Measurements from ENCODE around the gene CTAGE4.
"Not testable (repeated sequence)": the region's sequence is repeated elsewhere in the genome, so short reads cannot be mapped to it uniquely, and the experiment has no call there.

CTAGE4 gene, protein sequence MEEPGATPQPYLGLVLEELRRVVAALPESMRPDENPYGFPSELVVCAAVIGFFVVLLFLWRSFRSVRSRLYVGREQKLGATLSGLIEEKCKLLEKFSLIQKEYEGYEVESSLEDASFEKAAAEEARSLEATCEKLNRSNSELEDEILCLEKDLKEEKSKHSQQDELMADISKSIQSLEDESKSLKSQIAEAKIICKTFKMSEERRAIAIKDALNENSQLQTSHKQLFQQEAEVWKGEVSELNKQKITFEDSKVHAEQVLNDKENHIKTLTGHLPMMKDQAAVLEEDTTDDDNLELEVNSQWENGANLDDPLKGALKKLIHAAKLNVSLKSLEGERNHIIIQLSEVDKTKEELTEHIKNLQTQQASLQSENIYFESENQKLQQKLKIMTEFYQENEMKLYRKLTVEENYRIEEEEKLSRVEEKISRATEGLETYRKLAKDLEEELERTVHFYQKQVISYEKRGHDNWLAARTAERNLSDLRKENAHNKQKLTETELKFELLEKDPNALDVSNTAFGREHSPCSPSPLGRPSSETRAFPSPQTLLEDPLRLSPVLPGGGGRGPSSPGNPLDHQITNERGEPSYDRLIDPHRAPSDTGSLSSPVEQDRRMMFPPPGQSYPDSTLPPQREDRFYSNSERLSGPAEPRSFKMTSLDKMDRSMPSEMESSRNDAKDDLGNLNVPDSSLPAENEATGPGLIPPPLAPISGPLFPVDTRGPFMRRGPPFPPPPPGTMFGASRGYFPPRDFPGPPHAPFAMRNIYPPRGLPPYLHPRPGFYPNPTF

DNA sequence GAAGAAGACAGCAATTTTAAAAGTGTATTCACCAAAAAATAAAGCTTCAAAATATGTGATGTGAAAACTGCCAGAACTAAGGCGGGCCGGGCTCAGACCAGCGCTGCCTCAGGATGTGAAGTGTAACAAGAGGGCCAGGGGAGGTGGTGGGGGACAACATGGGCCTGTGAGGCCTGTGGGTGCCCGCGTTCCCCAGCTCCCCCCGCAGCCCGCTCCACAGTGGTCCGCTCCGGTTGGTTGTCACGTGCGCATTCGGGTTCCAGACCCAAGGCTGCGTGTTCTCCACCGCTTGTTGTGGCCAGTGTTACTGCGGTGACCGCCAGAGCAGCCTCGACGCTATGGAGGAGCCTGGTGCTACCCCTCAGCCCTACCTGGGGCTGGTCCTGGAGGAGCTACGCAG is at the start of gene CTAGE4:
TSS of gene CTAGE4 (plus strand) at position 301 of the 400 bp plus-strand sequence. CDS start at position 339, 38 bp downstream.
- in situ Hi-C loops (cut with MboI; ENCODE audit: low sequenced_read_pairs) = not testable (repeated sequence)

DNA sequence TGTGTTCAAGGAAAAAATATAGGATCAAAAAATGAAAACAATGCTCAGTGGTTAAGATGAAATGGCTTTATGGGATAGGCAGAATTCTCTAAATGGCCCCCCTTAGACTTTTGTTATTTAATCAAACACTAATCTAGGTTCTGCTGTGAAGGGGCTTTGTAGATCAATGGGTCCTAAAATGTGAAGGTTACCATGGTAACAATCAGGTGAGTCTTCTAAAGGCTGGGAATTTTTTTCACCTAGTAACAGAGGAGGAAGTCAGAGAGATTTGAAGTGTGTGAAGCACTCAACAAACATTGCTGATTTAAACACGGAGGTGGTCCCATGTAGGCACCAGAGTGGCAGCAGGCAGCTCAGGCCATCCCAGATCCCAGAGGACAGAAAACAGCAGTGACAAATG is 49.1 kb upstream of the CTAGE4 start:
- in situ Hi-C loops (cut with MboI; ENCODE audit: low sequenced_read_pairs) = no loop called here

DNA sequence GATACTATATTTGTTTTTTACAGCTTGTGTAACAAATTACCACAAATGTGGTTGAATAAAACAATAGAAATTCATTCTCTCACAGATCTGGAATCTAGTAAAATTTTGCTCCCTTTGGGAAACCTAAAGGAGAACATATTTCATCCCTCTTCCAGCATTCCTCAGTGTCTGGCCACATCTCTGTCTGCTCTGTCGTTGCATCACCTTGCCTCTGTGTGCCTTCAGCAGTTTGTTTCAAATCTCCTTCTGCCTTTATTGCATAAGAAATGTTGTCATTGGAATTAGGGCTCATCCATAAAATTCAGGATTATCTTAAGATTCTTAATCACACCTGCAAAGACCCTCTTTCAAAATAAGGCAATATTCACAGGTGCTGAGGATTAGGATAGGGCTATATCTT is 45.8 kb upstream of the CTAGE4 start:
- in situ Hi-C loops (cut with MboI; ENCODE audit: low sequenced_read_pairs) = no loop called here

DNA sequence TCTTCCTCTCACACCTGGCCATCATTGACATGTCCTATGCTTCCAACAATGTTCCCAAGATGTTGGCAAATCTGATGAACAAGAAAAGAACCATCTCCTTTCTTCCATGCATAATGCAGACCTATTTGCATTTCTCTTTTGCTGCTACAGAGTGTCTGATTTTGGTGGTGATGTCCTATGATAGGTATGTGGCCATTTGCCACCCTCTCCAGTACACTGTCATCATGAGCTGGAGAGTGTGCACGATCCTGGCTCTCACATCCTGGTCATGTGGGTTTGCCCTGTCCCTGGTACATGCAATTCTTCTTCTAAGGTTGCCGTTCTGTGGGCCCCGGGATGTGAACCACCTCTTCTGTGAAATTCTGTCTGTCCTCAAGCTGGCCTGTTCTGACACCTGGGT is 41.1 kb upstream of the CTAGE4 start:
- in situ Hi-C loops (cut with MboI; ENCODE audit: low sequenced_read_pairs) = no loop called here

DNA sequence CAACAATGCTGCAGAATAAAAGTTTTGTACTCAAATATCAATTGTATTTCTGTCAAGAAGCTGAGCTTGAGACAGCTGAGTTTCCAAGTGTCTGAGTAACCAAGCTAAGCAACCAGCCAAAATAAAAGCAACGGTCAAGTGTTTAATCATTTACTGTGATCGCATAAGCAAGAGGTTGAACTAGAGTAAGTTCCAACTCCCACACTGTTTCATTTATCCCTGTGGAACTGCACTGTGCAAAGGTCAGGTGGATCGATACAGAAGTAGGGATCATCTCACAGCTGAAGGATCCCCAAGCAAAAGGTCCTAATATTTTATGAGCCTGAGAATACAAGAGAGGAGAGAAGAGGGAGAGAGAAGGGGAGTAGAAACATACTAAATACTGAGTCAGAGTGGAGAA is 38.8 kb upstream of the CTAGE4 start:
- in situ Hi-C loops (cut with MboI; ENCODE audit: low sequenced_read_pairs) = no loop called here

DNA sequence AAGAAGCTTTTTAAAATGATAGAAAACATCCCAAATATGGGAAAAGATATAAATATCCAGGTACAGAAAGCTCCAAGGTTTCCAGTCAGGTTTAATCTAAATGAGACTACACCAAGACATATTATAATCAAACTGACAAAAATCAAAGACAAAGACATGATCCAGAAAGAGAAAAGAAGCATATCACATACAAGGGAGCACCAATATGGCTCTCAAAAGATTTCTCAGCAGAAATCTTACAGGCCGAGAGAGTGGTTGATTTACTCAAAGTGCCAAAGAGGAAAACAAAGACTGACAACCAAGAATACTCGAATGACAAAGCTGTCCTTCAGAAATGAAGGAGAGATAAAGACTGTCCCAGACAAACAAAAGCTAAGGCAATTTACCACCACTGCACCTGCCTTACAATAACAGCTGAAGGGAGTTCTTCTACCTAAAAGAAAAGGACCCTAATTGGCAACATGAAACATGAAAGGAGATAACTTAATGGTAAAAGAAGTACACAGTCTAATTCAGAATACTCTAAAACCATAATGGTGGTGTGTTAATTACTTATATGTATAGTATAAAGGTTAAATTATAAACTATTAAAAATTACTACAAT is 34.9 kb upstream of the CTAGE4 start:
- in situ Hi-C loops (cut with MboI; ENCODE audit: low sequenced_read_pairs) = no loop called here

DNA sequence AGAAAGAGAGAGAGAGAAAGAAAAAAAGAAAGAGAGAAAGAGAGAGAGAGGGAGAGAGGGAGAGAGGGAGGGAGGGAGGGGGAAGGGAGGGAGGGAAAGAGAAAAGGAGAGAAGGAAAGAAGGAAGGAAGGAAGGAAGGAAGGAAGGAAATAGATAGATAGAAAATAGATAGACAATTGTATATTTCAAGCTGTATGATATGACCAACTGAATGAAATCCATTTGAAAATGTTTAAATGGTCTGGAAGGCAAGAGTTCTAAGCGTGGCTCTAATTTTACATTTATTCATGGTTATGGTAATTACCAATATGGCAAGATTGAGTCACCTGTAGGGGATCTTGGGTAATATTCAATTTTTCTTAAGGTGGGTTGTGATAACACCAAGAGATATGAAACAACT is 24.4 kb upstream of the CTAGE4 start:
- in situ Hi-C loops (cut with MboI; ENCODE audit: low sequenced_read_pairs) = no loop called here

DNA sequence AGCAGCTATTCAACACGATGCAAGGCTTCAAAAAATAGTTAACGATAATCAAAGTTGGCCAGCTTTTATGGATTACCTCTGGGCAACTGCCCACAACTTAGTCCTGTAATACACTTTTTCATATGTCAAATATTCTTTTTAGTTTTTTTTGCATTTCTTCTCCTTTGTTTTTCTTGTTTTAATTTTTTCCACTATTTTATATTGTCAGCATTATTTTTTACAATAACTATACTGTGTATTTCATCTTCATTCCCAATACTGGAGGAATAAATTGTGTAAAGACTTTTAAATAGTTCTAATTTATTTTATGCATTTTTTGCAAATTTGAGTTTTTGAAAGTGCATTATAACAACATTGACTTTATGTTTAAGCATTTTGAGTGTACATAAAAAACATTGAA is 18.5 kb upstream of the CTAGE4 start:
- in situ Hi-C loops (cut with MboI; ENCODE audit: low sequenced_read_pairs) = no loop called here

DNA sequence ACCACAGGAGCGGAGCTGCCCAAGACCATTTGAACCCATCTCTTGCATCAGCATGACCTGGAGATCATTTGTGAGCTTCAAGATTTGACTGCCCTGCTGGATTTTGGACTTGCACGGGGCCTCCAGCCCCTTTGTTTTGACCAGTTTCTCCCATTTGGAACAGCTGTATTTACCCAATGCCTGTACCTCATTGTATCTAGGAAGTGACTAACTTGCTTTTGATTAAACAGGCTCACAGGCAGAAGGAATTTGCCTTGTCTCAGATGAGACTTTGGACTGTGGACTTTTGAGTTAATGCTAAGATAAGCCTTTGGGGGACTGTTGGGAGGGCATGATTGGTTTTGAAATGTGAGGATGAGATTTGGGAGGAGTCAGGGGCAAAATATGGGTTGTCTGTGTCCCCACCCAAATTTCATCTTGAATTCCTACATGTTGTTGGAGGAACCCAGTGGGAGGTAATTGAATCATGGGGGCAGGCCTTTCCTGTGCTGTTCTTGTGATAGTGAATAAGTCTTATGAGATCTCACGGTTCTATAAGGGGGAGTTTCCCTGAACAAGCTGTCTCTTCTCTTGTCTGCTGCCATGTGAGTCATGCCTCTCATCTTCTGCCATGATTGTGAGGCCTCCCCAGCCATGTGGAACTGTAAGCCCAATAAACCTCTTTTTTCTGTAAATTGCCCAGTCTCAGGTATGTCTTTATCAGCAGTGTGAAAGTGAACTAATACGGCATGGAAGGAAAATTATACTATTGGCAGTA is 11.5 kb upstream of the CTAGE4 start:
- in situ Hi-C loops (cut with MboI; ENCODE audit: low sequenced_read_pairs) = not testable (repeated sequence)

DNA sequence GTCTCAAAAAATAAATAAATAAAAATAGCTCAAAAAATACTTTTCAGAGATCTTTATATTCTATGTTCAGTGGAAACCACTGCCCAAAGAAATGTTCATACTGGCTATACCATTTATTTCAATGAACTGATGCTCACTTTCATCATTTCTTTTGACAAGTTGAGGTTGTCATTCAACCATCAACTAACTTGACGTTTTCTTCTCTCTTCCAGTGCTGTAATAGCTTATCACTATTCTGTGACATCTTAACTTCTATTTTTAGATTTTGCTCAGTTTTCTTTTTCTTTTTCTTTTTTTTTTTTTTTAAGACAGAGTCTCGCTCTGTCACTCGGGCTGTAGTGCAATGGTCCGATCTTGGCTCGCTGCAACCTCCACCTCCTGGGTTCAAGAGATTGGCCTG is 8.7 kb upstream of the CTAGE4 start:
- in situ Hi-C loops (cut with MboI; ENCODE audit: low sequenced_read_pairs) = no loop called here

DNA sequence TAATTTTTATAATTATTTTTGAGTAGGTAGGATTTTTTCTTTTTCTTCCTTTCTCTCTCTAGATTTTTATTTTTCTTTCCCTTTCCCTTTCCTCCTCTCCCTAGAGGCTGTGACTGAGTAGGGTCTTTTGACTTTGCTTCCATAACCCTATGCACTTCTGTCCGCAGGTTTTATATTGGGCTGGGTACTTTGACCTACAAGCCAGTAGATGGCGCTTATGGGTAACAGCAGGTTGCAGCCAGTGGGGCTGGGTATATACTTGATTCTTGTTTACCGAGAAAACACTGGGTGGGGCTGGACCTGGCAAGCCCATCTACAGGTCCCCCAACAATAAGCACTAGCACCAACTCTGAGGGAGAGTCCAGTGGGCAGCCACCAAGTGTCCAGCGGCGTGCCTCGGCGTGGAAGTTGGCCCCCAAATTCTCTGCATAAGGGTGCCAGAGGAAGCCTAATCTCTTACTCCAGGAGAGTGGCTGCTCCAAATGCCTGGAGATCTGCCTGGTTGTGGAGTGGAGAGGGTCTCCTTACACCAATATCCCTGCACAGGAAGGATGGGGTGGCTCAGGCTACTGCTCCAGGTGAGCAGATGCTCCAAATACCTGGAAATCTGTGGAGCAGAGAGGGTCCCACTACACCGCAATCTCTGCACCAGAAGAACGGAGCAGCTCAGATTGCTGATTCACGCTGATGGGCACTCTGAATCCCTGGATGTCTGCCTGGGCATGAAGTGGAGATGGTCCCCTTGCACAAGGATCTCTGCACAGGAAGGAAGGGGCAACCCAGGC is 4.7 kb upstream of the CTAGE4 start:
- in situ Hi-C loops (cut with MboI; ENCODE audit: low sequenced_read_pairs) = not testable (repeated sequence)

DNA sequence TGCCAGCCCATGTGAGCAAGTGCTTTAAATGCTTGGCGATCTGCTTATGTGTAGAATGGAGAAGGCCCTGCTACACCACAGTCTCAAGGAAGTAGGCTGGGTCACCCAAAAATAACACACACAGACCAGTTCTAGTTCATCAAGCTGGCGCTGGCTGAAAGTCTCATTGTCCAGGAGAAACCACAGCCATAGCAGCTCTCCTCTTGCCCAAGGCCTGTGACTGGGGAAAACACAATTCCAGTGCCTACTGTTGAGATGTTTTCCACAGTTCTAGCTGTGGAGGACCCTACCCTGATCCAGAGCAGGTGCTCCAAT is 4.1 kb upstream of the CTAGE4 start:
- in situ Hi-C loops (cut with MboI; ENCODE audit: low sequenced_read_pairs) = not testable (repeated sequence)

DNA sequence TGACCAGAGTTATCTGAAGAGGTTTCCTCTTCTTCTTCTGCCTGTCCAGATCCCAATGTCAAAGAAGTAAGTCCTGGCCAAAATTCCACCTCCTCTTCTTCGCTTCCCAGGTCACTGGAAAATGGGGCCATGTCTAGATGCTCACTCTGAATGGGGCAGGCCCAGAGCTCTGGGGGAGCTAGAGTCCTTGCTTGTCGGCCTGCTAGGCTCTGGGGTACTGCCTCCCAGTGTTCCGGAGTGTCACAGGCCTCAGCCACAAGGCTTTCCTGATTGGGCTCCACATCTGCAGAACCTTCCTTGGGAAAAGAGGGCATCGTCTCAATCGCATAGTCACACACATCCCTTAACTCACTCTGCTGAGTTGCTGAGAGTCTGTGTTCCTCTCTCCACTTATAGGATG is 4.6 kb downstream of the CTAGE4 start:
- in situ Hi-C loops (cut with MboI; ENCODE audit: low sequenced_read_pairs) = not testable (repeated sequence)

DNA sequence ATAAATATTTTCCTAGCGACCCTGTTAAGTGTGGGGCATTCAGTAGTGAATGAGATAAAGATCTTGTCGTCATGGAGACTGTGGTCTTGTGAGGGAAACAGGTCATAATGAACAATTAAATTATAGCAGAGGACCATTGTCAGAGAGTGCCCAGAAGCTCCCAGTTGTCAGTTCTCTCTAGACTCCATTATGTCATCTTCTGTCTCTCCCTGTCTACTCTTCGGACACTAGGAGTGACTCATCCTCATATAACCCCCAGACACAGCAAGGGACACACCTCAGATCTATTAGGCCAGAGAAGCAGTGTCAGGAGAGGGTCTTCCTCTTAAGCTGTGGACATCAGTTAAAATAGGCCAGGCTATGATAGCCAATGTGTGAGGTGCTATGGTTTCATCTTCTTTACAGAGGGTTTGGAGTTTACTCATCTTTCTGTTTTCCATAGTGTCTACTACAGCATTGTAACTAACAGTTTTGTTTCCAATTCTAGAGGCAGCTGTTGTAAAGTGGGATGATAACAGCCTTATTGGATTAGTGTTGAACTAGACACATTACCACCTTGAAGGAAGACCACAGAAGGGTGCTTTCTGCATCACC is 5.4 kb downstream of the CTAGE4 start:
- in situ Hi-C loops (cut with MboI; ENCODE audit: low sequenced_read_pairs) = not testable (repeated sequence)

DNA sequence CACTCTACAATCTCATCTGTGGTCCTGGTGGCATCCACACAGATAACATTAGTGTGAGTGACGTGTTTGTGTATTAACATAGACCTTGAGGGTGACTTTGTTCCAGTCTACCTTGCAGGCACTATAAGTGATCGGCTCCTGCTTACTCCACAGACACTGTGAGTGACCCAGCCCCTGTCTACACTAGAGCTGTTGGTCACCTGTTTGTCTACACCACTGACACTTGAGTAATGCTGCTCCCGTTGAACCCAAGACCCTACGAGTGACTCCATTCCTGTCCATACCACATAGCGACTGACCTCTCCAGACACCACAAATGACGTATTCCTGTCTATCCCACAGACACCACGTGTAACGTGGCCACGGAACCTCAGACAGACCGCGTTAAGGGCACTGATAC is 10.5 kb downstream of the CTAGE4 start:
- in situ Hi-C loops (cut with MboI; ENCODE audit: low sequenced_read_pairs) = not testable (repeated sequence)

DNA sequence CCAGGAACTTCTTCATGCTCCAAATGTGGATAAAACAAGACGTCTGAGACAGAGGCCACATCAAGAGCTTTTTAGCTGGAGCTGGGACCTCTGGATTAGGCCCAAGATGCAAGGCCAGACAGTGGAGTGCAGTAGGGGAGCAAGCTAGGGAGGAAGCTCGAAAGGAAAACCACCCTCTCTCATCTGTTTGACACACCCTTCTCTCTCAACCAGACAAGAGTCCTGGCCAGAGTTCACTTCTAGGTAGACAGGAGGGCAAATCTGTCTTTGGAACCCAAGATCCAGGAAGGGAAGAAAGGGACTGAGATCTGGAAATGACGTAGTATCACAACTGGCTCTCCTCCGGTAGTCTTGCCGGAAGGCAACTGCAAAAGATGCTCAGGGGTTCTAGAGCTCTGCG is 11.2 kb downstream of the CTAGE4 start:
- in situ Hi-C loops (cut with MboI; ENCODE audit: low sequenced_read_pairs) = not testable (repeated sequence)

DNA sequence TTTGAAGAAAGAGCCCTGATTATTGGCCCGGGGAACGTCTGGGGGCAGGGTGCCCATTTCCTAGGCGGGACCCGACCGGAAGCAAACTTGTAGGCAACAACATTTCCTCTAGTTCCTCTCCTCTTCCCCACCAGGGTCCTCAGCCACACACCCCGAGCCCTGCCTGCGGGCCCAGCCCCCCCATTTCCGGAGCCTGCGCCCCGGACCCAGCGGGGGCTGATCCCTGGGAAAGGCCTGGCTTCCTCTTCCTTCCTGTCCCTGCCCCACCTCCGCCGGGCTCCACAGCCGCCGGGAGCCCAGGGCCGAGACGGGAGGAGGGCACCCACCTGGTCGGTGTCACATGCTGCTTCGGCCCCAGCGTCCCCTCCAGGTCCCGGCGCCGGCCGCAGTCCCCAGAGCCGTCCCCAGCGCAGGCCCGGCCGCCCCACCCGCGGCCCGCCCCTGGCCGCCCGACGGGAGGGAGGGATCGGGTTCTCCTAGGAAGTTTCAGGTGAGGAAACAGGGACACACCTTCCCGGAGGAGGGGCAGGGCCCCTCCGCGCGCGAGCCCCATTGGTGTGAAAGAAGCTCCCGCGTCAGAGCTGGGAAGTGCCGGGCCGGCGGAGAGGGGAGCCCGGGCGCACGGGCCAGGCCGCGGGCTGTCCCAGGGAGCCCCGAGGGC is 12.1 kb downstream of the CTAGE4 start, which contains the start of gene ARHGEF35:
TSS of gene ARHGEF35 (minus strand) at position 622 of the 661 bp plus-strand sequence. CDS start 7,450 bp downstream, outside the sequence.
- in situ Hi-C loops (cut with MboI; ENCODE audit: low sequenced_read_pairs) = not testable (repeated sequence)

DNA sequence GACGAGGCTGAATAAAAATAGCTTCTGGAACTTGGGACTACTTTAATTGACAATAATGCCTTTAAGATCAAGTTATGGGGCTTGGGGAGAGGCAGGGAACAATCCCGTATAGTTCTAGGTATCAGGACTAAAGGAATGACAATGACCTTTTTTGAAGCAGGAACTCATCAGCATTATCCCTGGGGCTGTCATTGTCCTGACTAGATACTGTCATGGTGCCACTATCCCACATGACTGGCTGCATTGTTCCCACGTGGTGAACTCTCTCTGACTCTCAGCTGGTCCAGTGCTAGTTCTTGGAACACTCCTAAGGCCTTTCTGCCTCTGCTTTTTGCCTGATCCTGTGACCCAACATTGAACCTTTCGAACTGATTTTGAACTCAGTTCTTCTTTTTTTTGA is 15.7 kb downstream of the CTAGE4 start:
- in situ Hi-C loops (cut with MboI; ENCODE audit: low sequenced_read_pairs) = not testable (repeated sequence)

DNA sequence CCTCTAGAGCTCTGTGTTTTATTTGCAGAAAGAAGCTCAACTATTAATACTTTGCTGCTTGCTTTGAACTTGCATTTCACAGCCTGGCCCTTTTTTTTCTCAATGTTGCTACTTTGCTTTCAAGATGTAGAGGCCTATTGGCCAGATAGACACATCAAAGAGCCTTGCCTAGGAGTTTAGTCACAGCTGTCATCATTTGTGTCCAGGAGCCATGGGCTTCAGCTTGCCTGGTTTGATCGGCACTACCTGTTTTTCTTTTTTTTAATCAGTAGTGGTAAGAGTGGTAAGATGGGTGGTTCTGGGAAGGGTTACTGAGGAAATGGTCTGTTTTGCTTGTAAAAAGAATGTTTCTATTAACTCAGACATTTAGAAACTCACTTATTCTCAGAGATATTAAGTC is 18.7 kb downstream of the CTAGE4 start:
- in situ Hi-C loops (cut with MboI; ENCODE audit: low sequenced_read_pairs) = not testable (repeated sequence)

Measured in HL-60/S4 treated with phorbol 12-myristate 13-acetate at 8.2 ng/mL for 4 days and 3 days (cell line).